OCI-LY1 (cell line): ENCODE data around the gene SUPT16H.

Source experiments
- EZH2 ChIP-seq: fragments of 200-600 bp; sonication (generic), shearing (Covaris generic); IDR thresholded peaks from 2 replicates; pipeline ENCODE4 v1.8.0; 2017; ENCODE audit warnings: borderline replicate concordance, mixed run types, mild to moderate bottlenecking, antibody characterized with exemption, low read length, moderate library complexity, mixed read lengths
- TF ChIP-seq, protein P1 (sequence below): fragments of 200-600 bp; sonication (generic), shearing (Covaris generic); IDR thresholded peaks from 2 replicates; pipeline ENCODE4 v1.5.1; 2017; ENCODE audit warnings: mild to moderate bottlenecking, antibody characterized with exemption, low read length, moderate library complexity, mixed read lengths

DNA sequence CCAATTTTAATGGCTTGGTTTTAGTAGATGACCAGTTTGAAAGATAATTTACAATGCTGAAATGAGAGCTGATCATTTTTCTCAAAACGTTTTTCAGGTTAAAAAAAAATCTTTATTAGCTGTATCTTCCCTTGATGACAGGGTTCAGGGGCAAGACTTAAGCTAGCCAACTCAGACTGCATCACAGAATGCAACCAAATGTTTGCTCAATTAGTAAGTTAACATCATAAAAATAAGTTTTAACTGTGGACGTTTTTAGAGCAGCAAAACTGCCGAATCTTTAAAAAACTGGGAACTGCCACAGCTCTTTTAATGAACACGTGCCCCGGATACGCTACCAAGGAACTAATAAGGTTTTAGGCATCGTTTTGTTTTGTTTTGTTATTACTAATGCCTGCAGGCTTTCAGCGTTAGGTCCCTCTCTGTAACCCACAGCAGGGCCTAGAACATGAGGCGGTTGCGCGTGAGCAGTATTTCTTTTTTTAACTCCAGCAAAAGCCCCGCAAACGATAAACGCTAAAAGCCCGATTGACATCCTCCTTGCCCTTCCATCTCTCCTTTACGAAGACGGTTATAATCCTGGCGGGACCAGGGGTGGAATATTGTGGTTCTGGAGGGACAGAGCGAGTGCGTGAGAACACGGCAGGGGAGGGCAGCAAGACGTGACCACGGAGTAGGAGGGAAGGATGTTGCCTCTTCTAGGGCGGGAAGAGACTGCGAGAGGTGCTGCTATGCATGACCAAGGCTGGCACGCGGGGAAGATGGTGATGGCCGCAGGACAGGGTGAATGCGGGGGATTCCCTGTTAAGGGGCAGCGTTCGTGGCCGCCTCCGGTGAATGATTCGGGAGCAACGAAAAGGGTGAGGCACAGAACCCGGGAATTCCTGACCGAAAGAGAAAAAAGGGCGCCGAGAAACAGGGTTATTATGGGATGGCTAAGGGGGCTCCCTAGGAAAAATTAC, 652 bp downstream of the SUPT16H start:
- TF ChIP-seq, protein P1, sequence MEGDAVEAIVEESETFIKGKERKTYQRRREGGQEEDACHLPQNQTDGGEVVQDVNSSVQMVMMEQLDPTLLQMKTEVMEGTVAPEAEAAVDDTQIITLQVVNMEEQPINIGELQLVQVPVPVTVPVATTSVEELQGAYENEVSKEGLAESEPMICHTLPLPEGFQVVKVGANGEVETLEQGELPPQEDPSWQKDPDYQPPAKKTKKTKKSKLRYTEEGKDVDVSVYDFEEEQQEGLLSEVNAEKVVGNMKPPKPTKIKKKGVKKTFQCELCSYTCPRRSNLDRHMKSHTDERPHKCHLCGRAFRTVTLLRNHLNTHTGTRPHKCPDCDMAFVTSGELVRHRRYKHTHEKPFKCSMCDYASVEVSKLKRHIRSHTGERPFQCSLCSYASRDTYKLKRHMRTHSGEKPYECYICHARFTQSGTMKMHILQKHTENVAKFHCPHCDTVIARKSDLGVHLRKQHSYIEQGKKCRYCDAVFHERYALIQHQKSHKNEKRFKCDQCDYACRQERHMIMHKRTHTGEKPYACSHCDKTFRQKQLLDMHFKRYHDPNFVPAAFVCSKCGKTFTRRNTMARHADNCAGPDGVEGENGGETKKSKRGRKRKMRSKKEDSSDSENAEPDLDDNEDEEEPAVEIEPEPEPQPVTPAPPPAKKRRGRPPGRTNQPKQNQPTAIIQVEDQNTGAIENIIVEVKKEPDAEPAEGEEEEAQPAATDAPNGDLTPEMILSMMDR, result no peak
- no peak for TF ChIP-seq EZH2
